ENCODE measurements around the gene ARHGAP45.

- TF ChIP-seq CTCF (IDR thresholded peaks at IDR 0.05; ENCODE audit: low read depth, low read length, poor library complexity, severe bottlenecking) (no peak), EZH2phosphoT487 (IDR thresholded peaks at IDR 0.05; ENCODE audit: borderline replicate concordance, low read length) (no peak)
Measured at GRCh38 chr19:1119475-1120217, 52.7 kb downstream of the ARHGAP45 start.

All from DOHH2 (cell line).